Lung (tissue), 12 donors: ENCODE measurements around the gene MEX3B. TPM values are rescaled to one million over a fixed set of nuclear protein-coding genes. Genes with fewer than 3 reads are reported as not detected.

ENCODE experiments used
- ATAC-seq: fragments of 200-7000 bp; cut with Tn5 transposase; one replicate; pipeline ENCODE4 v1.9.1; 2020; ENCODE audit warnings: moderate number of reproducible peaks; ENCODE audit not compliant: insufficient read depth, low FRiP score
- DNase-seq, 3 donors: peaks; one replicate each; pipeline ENCODE4 v3.0.0-alpha.2; 2013 to 2017
- H3K27ac ChIP-seq, 2 donors: one replicate each; pipeline ENCODE4 v1.5.1; 2013; ENCODE audit warnings: mild to moderate bottlenecking in 2 of 2, moderate library complexity in 2 of 2, control low read depth in 1 of 2, inconsistent platforms in 1 of 2, low read depth in 1 of 2, low read length in 1 of 2
- H3K27me3 ChIP-seq, 3 donors: one replicate each; pipeline ENCODE4 v1.5.1; 2013; ENCODE audit warnings: low read length in 2 of 3; ENCODE audit not compliant: control insufficient read depth in 3 of 3, insufficient read depth in 3 of 3
- H3K36me3 ChIP-seq, 4 donors: one replicate each; pipeline ENCODE4 v1.5.1; 2013; ENCODE audit warnings: low read length in 4 of 4, mild to moderate bottlenecking in 1 of 4, moderate library complexity in 1 of 4; ENCODE audit not compliant: control insufficient read depth in 4 of 4, insufficient read depth in 4 of 4
- H3K4me1 ChIP-seq, 5 donors: one replicate each; pipeline ENCODE4 v1.5.1; 2013; ENCODE audit warnings: low read length in 5 of 5, mild to moderate bottlenecking in 2 of 5, moderate library complexity in 1 of 5; ENCODE audit not compliant: control insufficient read depth in 5 of 5, insufficient read depth in 5 of 5
- H3K4me3 ChIP-seq: one replicate; pipeline ENCODE4 v1.5.1; 2013; ENCODE audit warnings: mild to moderate bottlenecking, control low read depth, moderate library complexity
- H3K9ac ChIP-seq, 2 donors: one replicate each; pipeline ENCODE4 v1.5.1; 2013; ENCODE audit warnings: low read length in 2 of 2, control low read depth in 1 of 2; ENCODE audit not compliant: insufficient read depth in 1 of 2
- H3K9me3 ChIP-seq, 4 donors: one replicate each; pipeline ENCODE4 v1.5.1; 2013; ENCODE audit warnings: low read length in 3 of 4, mild to moderate bottlenecking in 1 of 4, moderate library complexity in 1 of 4; ENCODE audit not compliant: control insufficient read depth in 4 of 4, insufficient read depth in 3 of 4
- WGBS, 2 donors: extraction: QIAGEN DNeasy Blood & Tissue Kit; methylation state at CpG; one replicate each; pipeline ENCODE4 v1.1.7; 2013; 5-methylcytosine and 5-hydroxymethylcytosine counted together
- polyA plus RNA-seq, 2 donors: library from polyadenylated mRNA; stranded (reverse); fragments of 200-250 nt; gene quantifications; one replicate each; pipeline ENCODE4 v1.2.1, GENCODE V29; 2013
- total RNA-seq, 2 donors: library from RNA; depleted of rRNA in 1 of 2; stranded (reverse); fragments of >200 nt in 1 of 2; gene quantifications; one replicate each; pipeline ENCODE4 v1.2.1, GENCODE V29; 2014 to 2021
- TF ChIP-seq, protein P1 (sequence below): IDR thresholded peaks from 2 replicates; pipeline ENCODE4 v1.5.1; 2012; ENCODE audit warnings: mild to moderate bottlenecking; ENCODE audit errors: control extremely low read depth, extremely low read depth
- donor health status: control.
- donor health status: control.
- donor health status: Bipolar disorder and iron deficiency.
- donor health status: healthy.
- donor health status: DM: yes; HTN: yes; CAD: no.

MEX3B gene
- total and polyA plus RNA-seq, 4 donors: 0.89 to 6.3 (median 1.8) TPM

DNA sequence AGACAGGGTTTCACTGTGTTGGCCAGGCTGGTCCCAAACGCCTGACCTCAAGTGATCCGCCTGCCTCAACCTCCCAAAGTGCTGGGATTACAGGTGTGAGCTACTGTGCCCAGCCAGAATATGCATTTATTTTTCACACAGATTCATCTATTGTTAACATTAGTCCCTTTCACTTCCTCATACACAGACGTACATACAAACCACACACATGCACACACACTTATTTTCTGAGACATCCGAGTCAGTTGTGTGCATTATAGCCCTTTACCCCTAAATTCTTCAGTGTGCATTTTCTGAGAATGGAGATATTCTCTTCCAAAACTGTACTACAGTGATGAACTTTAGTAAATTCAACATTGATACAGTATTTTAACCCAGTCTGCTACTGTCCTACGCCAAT, 15.0 kb upstream of the MEX3B start:
- H3K9ac ChIP-seq: no peak overlapping the region

DNA sequence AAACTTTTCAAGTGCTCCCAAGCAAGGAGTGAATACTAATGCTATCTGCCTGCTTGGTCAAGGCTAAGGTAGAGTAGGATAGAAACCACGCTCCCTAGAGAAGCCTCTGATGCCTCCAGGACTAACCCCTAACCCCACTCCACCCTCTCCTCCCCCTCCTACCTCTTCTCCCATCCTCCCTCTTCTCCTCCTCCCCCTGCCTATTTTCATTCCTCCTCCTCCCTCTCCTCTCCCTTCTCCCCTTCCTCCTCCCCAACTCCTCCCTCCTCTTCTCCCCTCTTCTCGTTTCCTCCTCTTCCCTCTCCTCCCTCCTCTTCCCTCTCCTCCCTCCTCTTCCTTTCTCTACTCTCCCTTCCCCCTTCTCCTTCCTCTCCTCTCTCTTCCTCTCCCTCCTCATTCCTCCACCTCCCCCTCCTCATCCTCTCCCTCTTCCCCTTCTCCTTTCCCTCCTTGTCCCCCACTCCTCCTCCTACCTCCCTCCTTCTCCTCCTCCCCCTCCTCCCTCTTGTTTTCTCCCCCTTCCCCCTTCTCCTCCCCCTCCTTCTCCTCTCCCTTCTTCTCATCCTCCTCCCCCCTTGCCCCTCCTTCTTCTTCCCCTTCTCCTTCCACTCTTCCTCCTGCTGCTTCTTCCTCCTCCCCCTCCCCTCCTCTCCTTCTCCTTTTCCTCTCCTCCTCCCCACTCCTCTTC, 12.8 kb upstream of the MEX3B start:
- 13 to 16% methylated on average over 2 of the region's 2 CpGs for WGBS, 2 donors
- H3K4me1 ChIP-seq: peaks cover 0 to 13% (median 0%) of the 10 kb centered on the region in 5 donors
- no peak overlapping the region for H3K4me3 ChIP-seq
- no peak overlapping the region for H3K9ac ChIP-seq
- ATAC-seq: no peak
- TF ChIP-seq, protein P1, sequence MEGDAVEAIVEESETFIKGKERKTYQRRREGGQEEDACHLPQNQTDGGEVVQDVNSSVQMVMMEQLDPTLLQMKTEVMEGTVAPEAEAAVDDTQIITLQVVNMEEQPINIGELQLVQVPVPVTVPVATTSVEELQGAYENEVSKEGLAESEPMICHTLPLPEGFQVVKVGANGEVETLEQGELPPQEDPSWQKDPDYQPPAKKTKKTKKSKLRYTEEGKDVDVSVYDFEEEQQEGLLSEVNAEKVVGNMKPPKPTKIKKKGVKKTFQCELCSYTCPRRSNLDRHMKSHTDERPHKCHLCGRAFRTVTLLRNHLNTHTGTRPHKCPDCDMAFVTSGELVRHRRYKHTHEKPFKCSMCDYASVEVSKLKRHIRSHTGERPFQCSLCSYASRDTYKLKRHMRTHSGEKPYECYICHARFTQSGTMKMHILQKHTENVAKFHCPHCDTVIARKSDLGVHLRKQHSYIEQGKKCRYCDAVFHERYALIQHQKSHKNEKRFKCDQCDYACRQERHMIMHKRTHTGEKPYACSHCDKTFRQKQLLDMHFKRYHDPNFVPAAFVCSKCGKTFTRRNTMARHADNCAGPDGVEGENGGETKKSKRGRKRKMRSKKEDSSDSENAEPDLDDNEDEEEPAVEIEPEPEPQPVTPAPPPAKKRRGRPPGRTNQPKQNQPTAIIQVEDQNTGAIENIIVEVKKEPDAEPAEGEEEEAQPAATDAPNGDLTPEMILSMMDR: no peak
- peaks cover 0 to 43% (median 20%) of the 10 kb centered on the region in 3 donors for H3K27me3 ChIP-seq
- no peak overlapping the region for H3K27ac ChIP-seq
- peaks cover 0 to 2% (median 0%) of the 10 kb centered on the region in 4 donors for H3K9me3 ChIP-seq
- H3K36me3 ChIP-seq: no peaks in the 10 kb centered on the region
- DNase-seq: no peak

More for the DNA sequence above, 15.0 kb upstream of the MEX3B start:
- WGBS, 2 donors: 64 to 80% methylated on average over 5 of the region's 5 CpGs
- H3K36me3 ChIP-seq: no peaks in the 10 kb centered on the region
- DNase-seq (no peak), ATAC-seq (no peak)
- H3K27ac ChIP-seq: no peak overlapping the region
- peaks cover 0 to 2% (median 0%) of the 10 kb centered on the region in 4 donors for H3K9me3 ChIP-seq
- H3K4me3 ChIP-seq: no peak overlapping the region
- H3K4me1 ChIP-seq: peaks cover 0 to 13% (median 0%) of the 10 kb centered on the region in 5 donors
- TF ChIP-seq, protein P1: no peak
- peaks cover 0 to 43% (median 20%) of the 10 kb centered on the region in 3 donors for H3K27me3 ChIP-seq

DNA sequence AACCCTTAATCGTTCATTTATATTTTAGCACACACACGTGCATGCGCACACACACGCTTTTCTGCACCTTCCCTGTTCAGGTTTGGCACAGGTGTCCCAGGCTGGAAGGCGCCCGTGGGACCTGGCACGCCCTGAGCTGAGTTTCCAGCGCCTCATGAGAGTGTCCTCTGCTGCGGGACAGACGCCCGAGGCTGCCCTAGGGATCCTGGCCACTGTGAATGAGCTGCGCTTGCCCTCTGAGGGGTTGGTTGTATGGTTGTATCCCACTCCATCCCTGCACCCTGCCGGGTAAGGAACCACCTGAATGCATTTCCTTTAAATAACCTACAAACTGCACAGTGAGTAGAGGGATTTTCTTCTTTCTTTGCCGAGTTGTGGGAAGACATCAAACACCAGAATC, 12.2 kb upstream of the MEX3B start:
- 11 to 12% methylated on average over 14 of the region's 14 CpGs for WGBS, 2 donors
- TF ChIP-seq, protein P1: no peak
- Histone ChIP-seq H3K36me3 (no peaks in the 10 kb centered on the region), H3K9me3 (peaks cover 0 to 2% (median 0%) of the 10 kb centered on the region in 4 donors), H3K27me3 (peaks cover 0 to 41% (median 20%) of the 10 kb centered on the region in 3 donors), H3K4me1 (peaks cover 0 to 11% (median 0%) of the 10 kb centered on the region in 5 donors), H3K27ac (no peak overlapping the region), H3K4me3 (no peak overlapping the region), H3K9ac (no peak overlapping the region)
- ATAC-seq: no peak
- no peak for DNase-seq
